SK-N-SH (cell line): ENCODE measurements around the gene EPHB4. TPM values are rescaled to one million over a fixed set of nuclear protein-coding genes. Genes with fewer than 3 reads are reported as not detected.

Source experiments
- CTCF ChIA-PET: fragments of 300-600, 350-600 bp; formaldehyde crosslinking; extraction: SDS; loops from one replicate; lab custom pipeline; 2021; lab: Yijun Ruan, JAX
- POLR2A ChIA-PET: fragments of 350-600 bp; sonication (Branson Sonifier 250); formaldehyde crosslinking; extraction: SDS; loops from one replicate; lab custom pipeline; 2020; ENCODE audit warnings: antibody characterized with exemption, inconsistent platforms; lab: Yijun Ruan, JAX
- DNase-seq: peaks from one replicate; pipeline ENCODE4 v3.0.0; 2012
- H2AFZ ChIP-seq: fragments of 200-600 bp; sonication (generic); 2 replicates; pipeline ENCODE4 v1.8.1; 2016; ENCODE audit warnings: antibody characterized with exemption, mild to moderate bottlenecking, low read depth
- H3F3A ChIP-seq: fragments of 200-600 bp; sonication (generic); replicated peaks from 2 replicates; pipeline ENCODE3; 2016; ENCODE audit warnings: antibody characterized with exemption, mild to moderate bottlenecking; ENCODE audit not compliant: insufficient read depth
- H3K27ac ChIP-seq, 2 experiments: fragments of 200-500 bp in 1 of 2; fragments of 200-600 bp in 1 of 2; sonication (Bioruptor generic) in 1 of 2; sonication (generic), shearing (Covaris generic) in 1 of 2; 2 replicates each; pipeline versions ENCODE4 v1.5.1 to v1.6.1; 2014 to 2016; ENCODE audit warnings: low read depth in 2 of 2, inconsistent platforms in 1 of 2, low read length in 1 of 2, mild to moderate bottlenecking in 1 of 2, mixed read lengths in 1 of 2
- H3K27me3 ChIP-seq: fragments of 200-600 bp; sonication (generic), shearing (Covaris generic); 2 replicates; pipeline ENCODE4 v1.6.1; 2016; ENCODE audit warnings: mixed run types; ENCODE audit not compliant: insufficient read depth
- H3K36me3 ChIP-seq, 2 experiments: fragments of 200-500 bp in 1 of 2; fragments of 200-600 bp in 1 of 2; sonication (Bioruptor generic) in 1 of 2; sonication (generic) in 1 of 2; replicated peaks in 1 of 2; 2 replicates each; pipeline versions ENCODE3 to v1.5.1; 2014 to 2016; ENCODE audit warnings: low read length in 1 of 2, mild to moderate bottlenecking in 1 of 2; ENCODE audit not compliant: insufficient read depth in 2 of 2, control insufficient read depth in 1 of 2
- H3K4me1 ChIP-seq, 2 experiments: fragments of 200-500 bp in 1 of 2; fragments of 200-600 bp in 1 of 2; sonication (Bioruptor generic) in 1 of 2; sonication (generic), shearing (Covaris generic) in 1 of 2; 2 replicates each; pipeline versions ENCODE4 v1.5.1 to v1.6.1; 2014 to 2016; ENCODE audit warnings: low read depth in 1 of 2, low read length in 1 of 2, mixed run types in 1 of 2; ENCODE audit not compliant: insufficient read depth in 2 of 2, control insufficient read depth in 1 of 2
- H3K4me2 ChIP-seq: fragments of 200-600 bp; sonication (generic), shearing (Covaris generic); 2 replicates; pipeline ENCODE4 v1.6.1; 2017; ENCODE audit warnings: mixed run types
- H3K4me3 ChIP-seq, 2 experiments: fragments of 200-500 bp in 1 of 2; fragments of 200-600 bp in 1 of 2; sonication (Bioruptor generic) in 1 of 2; sonication (generic), shearing (Covaris generic) in 1 of 2; 2 replicates each; pipeline versions ENCODE4 v1.5.1 to v1.8.1; 2014 to 2016; ENCODE audit warnings: low read depth in 2 of 2, inconsistent platforms in 1 of 2, low read length in 1 of 2, mild to moderate bottlenecking in 1 of 2, mixed read lengths in 1 of 2, moderate library complexity in 1 of 2
- H3K79me2 ChIP-seq: fragments of 200-600 bp; sonication (generic); 2 replicates; pipeline ENCODE4 v1.8.1; 2017; ENCODE audit warnings: mild to moderate bottlenecking; ENCODE audit not compliant: insufficient read depth
- H3K9ac ChIP-seq: fragments of 200-600 bp; sonication (generic); 2 replicates; pipeline ENCODE4 v1.6.1; 2017; ENCODE audit warnings: mixed run types
- H3K9me2 ChIP-seq: fragments of 200-600 bp; sonication (generic); 2 replicates; pipeline ENCODE4 v1.6.1; 2017; ENCODE audit warnings: mixed run types
- H3K9me3 ChIP-seq: fragments of 200-600 bp; sonication (generic); 2 replicates; pipeline ENCODE4 v1.6.1; 2017; ENCODE audit warnings: mixed run types, mild to moderate bottlenecking, moderate library complexity
- H4K20me1 ChIP-seq: fragments of 200-600 bp; sonication (generic); 2 replicates; pipeline ENCODE4 v1.6.1; 2017; ENCODE audit warnings: mild to moderate bottlenecking, mixed run types; ENCODE audit not compliant: insufficient read depth
- EP300 ChIP-seq, 2 experiments: IDR thresholded peaks; 2 replicates each; pipeline versions ENCODE4 v1.4.0 to v1.6.1; 2012; ENCODE audit warnings: borderline replicate concordance in 1 of 2, low read depth in 1 of 2, low read length in 1 of 2
- FOXJ3 ChIP-seq: sonication (generic); formaldehyde crosslinking; IDR thresholded peaks from 2 replicates; pipeline ENCODE4 v1.5.1; 2020; ENCODE audit warnings: mild to moderate bottlenecking, missing genetic modification reagents
- GABPA ChIP-seq: IDR thresholded peaks from 2 replicates; pipeline ENCODE4 v1.4.0; 2012; ENCODE audit warnings: low read depth, mild to moderate bottlenecking
- GATA2 ChIP-seq: sonication (generic); formaldehyde crosslinking; IDR thresholded peaks from 2 replicates; pipeline ENCODE4 v1.5.0; 2020; ENCODE audit warnings: mild to moderate bottlenecking, missing genetic modification reagents
- IRF3 ChIP-seq: fragments of 150-350 bp; IDR thresholded peaks from 2 replicates; pipeline ENCODE4 v1.6.1; 2016; ENCODE audit warnings: mild to moderate bottlenecking, low read depth, low read length
- MAX ChIP-seq: IDR thresholded peaks from 2 replicates; pipeline ENCODE4 v1.4.0; 2012; ENCODE audit warnings: low read depth
- MEF2A ChIP-seq: IDR thresholded peaks from 2 replicates; pipeline ENCODE4 v1.4.0; 2012; ENCODE audit warnings: low read depth, borderline replicate concordance
- NRF1 ChIP-seq: IDR thresholded peaks from 2 replicates; pipeline ENCODE4 v1.6.1; 2012; ENCODE audit warnings: low read depth, mild to moderate bottlenecking, low read length
- RAD21 ChIP-seq: IDR thresholded peaks from 2 replicates; pipeline ENCODE4 v1.6.1; 2012; ENCODE audit warnings: mild to moderate bottlenecking, low read length
- RCOR1 ChIP-seq: fragments of 150-350 bp; IDR thresholded peaks from 2 replicates; pipeline ENCODE4 v1.6.1; 2017; ENCODE audit warnings: antibody characterized with exemption, low read length
- REST ChIP-seq: IDR thresholded peaks from 2 replicates; pipeline ENCODE4 v1.6.1; 2012; ENCODE audit warnings: mild to moderate bottlenecking, low read depth, low read length, moderate library complexity
- SIN3A ChIP-seq: IDR thresholded peaks from 2 replicates; pipeline ENCODE4 v1.6.1; 2012; ENCODE audit warnings: low read depth, mild to moderate bottlenecking, low read length, moderate library complexity, borderline replicate concordance
- SMC3 ChIP-seq: IDR thresholded peaks from 2 replicates; pipeline ENCODE4 v1.6.1; 2012; ENCODE audit warnings: low read depth, low read length, improper control_type of control experiment
- TCF12 ChIP-seq: IDR thresholded peaks from 2 replicates; pipeline ENCODE4 v1.4.0; 2012
- ZBTB33 ChIP-seq: IDR thresholded peaks from 2 replicates; pipeline ENCODE4 v1.4.0; 2012; ENCODE audit warnings: low read depth, borderline replicate concordance
- WGBS: methylation state at CpG from one replicate; pipeline ENCODE4 v1.1.6; 2017; ENCODE audit warnings: low lambda C conversion rate; 5-methylcytosine and 5-hydroxymethylcytosine counted together
- polyA plus RNA-seq, 3 experiments: library from polyadenylated mRNA; depleted of rRNA; stranded (reverse); fragments of >200 nt; gene quantifications; 2 replicates each; pipeline ENCODE4 v1.2.3, GENCODE V29; 2012

The EPHB4 gene
- polyA plus RNA-seq, 1 of the 3 experiments (the other 2 are of a cell fraction) = 64.4 TPM

GRCh38 chr7:100786323-100786722, 41.0 kb downstream of the EPHB4 start:
- 27% methylated on average over 1 of the region's 1 CpG for WGBS
- no peak for DNase-seq
- CTCF ChIA-PET = interaction anchor here (1.3 to 11.8 kb wide), 4 partner anchors 14 to 65 kb away, joined by 3 to 98 read pairs (median 3); no protein-coding TSS in a partner anchor
- Histone ChIP-seq H3K36me3 (no peaks in the 10 kb centered on the region), H3F3A (no peaks in the 10 kb centered on the region), H3K79me2 (no peaks in the 10 kb centered on the region)
- TF ChIP-seq GABPA (no peak), EP300 (IDR thresholded peaks at IDR 0.05; ENCODE audit: borderline replicate concordance in 1 of 2, low read depth in 1 of 2, low read length in 1 of 2) (no peak)
- TF ChIP-seq, all 33 proteins: peak for 0
- Histone ChIP-seq H3K4me3 (no peak overlapping the region), H3K27ac (no peak overlapping the region), H3K4me2 (no peak overlapping the region), H2AFZ (no peak overlapping the region), H3K9me3 (no peaks in the 10 kb centered on the region), H3K9me2 (no peaks in the 10 kb centered on the region), H3K9ac (no peak overlapping the region), H3K4me1 (no peaks in the 10 kb centered on the region), H3K27me3 (no peaks in the 10 kb centered on the region; the same call in 1 of the 2 replicates), H4K20me1 (no peaks in the 10 kb centered on the region)
- POLR2A ChIA-PET = no interaction called here

GRCh38 chr7:100785878-100786277, 41.4 kb downstream of the EPHB4 start:
- H4K20me1 ChIP-seq = no peaks in the 10 kb centered on the region
- POLR2A ChIA-PET = no interaction called here
- WGBS = 45% methylated on average over 17 of the region's 17 CpGs

More at GRCh38 chr7:100785878-100786277, 41.4 kb downstream of the EPHB4 start:
- H2AFZ ChIP-seq = no peak overlapping the region
- H3K9ac ChIP-seq = no peak overlapping the region
- no peak for DNase-seq
- H3F3A ChIP-seq = no peaks in the 10 kb centered on the region
- no peaks in the 10 kb centered on the region; the same call in 1 of the 2 replicates for H3K27me3 ChIP-seq
- H3K9me2 ChIP-seq = no peaks in the 10 kb centered on the region
- H3K79me2 ChIP-seq = no peaks in the 10 kb centered on the region
- no peaks in the 10 kb centered on the region for H3K36me3 ChIP-seq
- CTCF ChIA-PET = interaction anchor here (1.3 to 11.8 kb wide), 3 partner anchors 15 to 66 kb away, joined by 3 to 98 read pairs (median 3); no protein-coding TSS in a partner anchor
- TF ChIP-seq REST (no peak), SMC3 (no peak), MAX (no peak), GABPA (no peak), MEF2A (no peak), ZBTB33 (no peak), RAD21 (no peak), FOXJ3 (no peak), GATA2 (CRISPR knock-in tag) (no peak), SIN3A (no peak), RCOR1 (no peak), NRF1 (no peak), TCF12 (no peak), IRF3 (no peak)
- no peak overlapping the region for H3K27ac ChIP-seq
- H3K4me1 ChIP-seq = no peaks in the 10 kb centered on the region
- no peaks in the 10 kb centered on the region for H3K9me3 ChIP-seq
- H3K4me2 ChIP-seq = no peak overlapping the region
- H3K4me3 ChIP-seq = no peak overlapping the region
